Activated naive CD8-positive, alpha-beta T cell treated with anti-CD3 and anti-CD28 coated beads, Interleukin-2, amount 50 U/mL, for 24 hours (primary cell): ENCODE data around the gene FSCN2.

ENCODE experiments used
- ATAC-seq: fragments of 150-1000 bp; cut with Tn5 transposase; one replicate; pipeline ENCODE4 v1.10.0; 2021
- DNase-seq: peaks from one replicate; pipeline ENCODE4 v3.0.0; 2021
- H3K27ac Mint-ChIP-seq: one replicate; pipeline ENCODE4 v1.8.0; 2021; ENCODE audit warnings: mild to moderate bottlenecking, mixed read lengths
- H3K27me3 Mint-ChIP-seq: one replicate; pipeline ENCODE4 v1.8.0; 2021; ENCODE audit warnings: mixed read lengths
- H3K36me3 Mint-ChIP-seq: one replicate; pipeline ENCODE4 v1.8.0; 2021; ENCODE audit warnings: low read depth, mixed read lengths
- H3K4me1 Mint-ChIP-seq: one replicate; pipeline ENCODE4 v1.8.0; 2021; ENCODE audit warnings: mixed read lengths
- H3K4me3 Mint-ChIP-seq: one replicate; pipeline ENCODE4 v1.8.0; 2021; ENCODE audit warnings: mild to moderate bottlenecking, moderate library complexity, mixed read lengths
- H3K9me3 Mint-ChIP-seq: one replicate; pipeline ENCODE4 v1.8.0; 2021; ENCODE audit warnings: mixed read lengths

FSCN2 gene

GRCh38 chr17:81514739-81515529 is 13.2 kb upstream of the FSCN2 start:
- peaks cover 1% of the 10 kb centered on the region for H3K27me3 Mint-ChIP-seq
- H3K9me3 Mint-ChIP-seq = no peaks in the 10 kb centered on the region
- ATAC-seq (peak; percentile 42), DNase-seq (peak; percentile 80)
- H3K4me1 Mint-ChIP-seq = peaks cover 37% of the 10 kb centered on the region
- H3K27ac Mint-ChIP-seq = peak overlapping the region; percentile 81
- H3K4me3 Mint-ChIP-seq = peak overlapping the region; percentile 89
- H3K36me3 Mint-ChIP-seq = peaks cover 24% of the 10 kb centered on the region

DNA sequence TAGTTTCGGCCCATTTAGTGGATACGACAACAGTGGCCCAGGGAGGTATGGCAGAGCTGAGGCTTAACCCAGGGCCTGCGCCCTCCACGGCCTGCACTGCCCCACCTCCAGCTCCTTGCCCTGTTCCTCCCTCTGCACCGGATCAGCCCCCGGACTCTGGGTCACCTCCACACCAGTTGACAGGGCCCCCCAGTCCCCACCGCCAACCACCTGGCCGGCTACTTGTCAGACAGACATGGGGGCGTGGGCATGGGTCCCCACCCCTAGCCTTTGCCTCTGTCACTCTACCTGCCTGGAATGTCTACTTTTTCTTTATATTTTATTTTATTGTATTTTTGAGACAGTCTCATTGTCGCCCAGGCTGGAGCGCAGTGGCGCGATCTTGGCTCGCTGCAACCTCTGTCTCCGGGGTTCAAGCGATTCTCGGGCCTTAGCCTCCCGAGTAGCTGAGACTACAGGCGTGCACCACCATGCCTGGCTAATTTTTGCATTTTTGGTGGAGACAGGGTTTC is 12.6 kb upstream of the FSCN2 start:
- peak overlapping the region; percentile 81 for H3K27ac Mint-ChIP-seq
- peaks cover 2% of the 10 kb centered on the region for H3K27me3 Mint-ChIP-seq
- no peak for ATAC-seq
- peaks cover 17% of the 10 kb centered on the region for H3K36me3 Mint-ChIP-seq
- peak overlapping the region; percentile 89 for H3K4me3 Mint-ChIP-seq
- no peak for DNase-seq
- peaks cover 35% of the 10 kb centered on the region for H3K4me1 Mint-ChIP-seq
- no peaks in the 10 kb centered on the region for H3K9me3 Mint-ChIP-seq

GRCh38 chr17:81516439-81516838 is 11.7 kb upstream of the FSCN2 start:
- peak overlapping the region; percentile 89 for H3K4me3 Mint-ChIP-seq
- H3K9me3 Mint-ChIP-seq = no peaks in the 10 kb centered on the region
- peak overlapping the region; percentile 18 for H3K27ac Mint-ChIP-seq
- no peak for DNase-seq
- peaks cover 9% of the 10 kb centered on the region for H3K36me3 Mint-ChIP-seq
- peaks cover 33% of the 10 kb centered on the region for H3K4me1 Mint-ChIP-seq
- no peak for ATAC-seq
- H3K27me3 Mint-ChIP-seq = peaks cover 4% of the 10 kb centered on the region

DNA sequence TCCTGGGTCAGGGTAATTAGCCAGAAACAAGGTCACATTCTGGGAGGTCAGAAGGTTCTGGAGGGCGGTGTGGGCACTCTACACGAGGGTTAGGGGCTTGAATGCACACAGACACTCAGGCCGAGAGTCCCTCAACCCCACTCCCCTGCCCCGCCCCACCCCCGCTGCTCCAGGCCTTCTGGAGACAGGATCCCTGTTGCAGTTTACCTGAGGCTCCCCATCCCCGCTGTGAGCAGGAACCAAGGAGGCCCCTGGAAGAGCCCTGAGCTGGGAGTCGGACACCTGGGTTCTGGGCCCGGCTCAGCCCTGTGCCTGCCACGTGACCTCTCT is 11.2 kb upstream of the FSCN2 start:
- DNase-seq (no peak), ATAC-seq (no peak)
- H3K4me1 Mint-ChIP-seq = peaks cover 32% of the 10 kb centered on the region
- H3K9me3 Mint-ChIP-seq = no peaks in the 10 kb centered on the region
- peak overlapping the region; percentile 89 for H3K4me3 Mint-ChIP-seq
- H3K27ac Mint-ChIP-seq = no peak overlapping the region
- peaks cover 4% of the 10 kb centered on the region for H3K27me3 Mint-ChIP-seq
- peaks cover 4% of the 10 kb centered on the region for H3K36me3 Mint-ChIP-seq

DNA sequence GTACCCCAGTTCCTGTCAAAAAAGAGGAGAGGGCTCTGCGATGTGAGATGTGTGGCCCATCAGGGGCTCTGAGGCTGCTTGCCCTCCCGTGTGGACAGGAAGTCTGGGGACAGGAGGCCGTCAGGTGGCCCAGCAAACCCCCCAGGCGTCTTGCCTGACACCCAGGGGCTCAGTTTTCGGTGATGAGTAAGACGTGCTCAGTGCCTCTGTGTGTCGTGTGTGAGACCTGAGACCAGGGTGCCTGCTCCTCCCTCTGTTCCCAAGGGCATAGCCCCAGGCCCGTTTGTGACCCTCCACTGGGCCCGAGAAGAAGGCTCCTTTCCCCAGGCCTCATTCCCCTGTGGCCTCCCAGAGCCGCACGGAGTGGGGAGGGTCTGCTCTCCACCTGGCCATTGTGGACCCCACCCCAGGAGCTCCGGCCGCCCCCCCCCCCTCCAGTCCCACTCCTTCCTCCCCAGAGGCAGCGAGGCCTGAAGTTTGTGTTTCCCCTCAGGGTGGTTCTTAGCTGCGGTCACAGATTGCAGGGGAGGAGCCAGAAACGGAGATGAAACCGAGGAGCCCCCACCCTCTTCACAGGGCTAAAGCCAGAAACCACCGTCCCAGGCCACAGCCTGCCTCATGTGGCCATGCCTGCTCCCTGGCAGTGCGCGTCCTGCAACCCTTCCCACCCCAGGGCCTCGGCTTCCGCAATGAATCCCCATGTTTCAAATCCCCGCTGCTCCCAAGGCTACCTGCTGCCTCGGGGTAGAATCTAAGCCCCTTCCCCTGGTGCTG is 10.7 kb upstream of the FSCN2 start:
- ATAC-seq (no peak), DNase-seq (no peak)
- Mint-ChIP-seq H3K27me3 (peaks cover 4% of the 10 kb centered on the region), H3K4me1 (peaks cover 32% of the 10 kb centered on the region), H3K4me3 (peak overlapping the region; percentile 47), H3K36me3 (no peaks in the 10 kb centered on the region), H3K9me3 (no peaks in the 10 kb centered on the region), H3K27ac (no peak overlapping the region)

- Mint-ChIP-seq H3K4me1 (peaks cover 32% of the 10 kb centered on the region), H3K27ac (no peak overlapping the region), H3K9me3 (no peaks in the 10 kb centered on the region), H3K27me3 (peaks cover 4% of the 10 kb centered on the region), H3K36me3 (no peaks in the 10 kb centered on the region), H3K4me3 (peak overlapping the region; percentile 47)
- no peak for ATAC-seq
- DNase-seq = no peak
Observed at GRCh38 chr17:81518113-81518784, 9.9 kb upstream of the FSCN2 start.

DNA sequence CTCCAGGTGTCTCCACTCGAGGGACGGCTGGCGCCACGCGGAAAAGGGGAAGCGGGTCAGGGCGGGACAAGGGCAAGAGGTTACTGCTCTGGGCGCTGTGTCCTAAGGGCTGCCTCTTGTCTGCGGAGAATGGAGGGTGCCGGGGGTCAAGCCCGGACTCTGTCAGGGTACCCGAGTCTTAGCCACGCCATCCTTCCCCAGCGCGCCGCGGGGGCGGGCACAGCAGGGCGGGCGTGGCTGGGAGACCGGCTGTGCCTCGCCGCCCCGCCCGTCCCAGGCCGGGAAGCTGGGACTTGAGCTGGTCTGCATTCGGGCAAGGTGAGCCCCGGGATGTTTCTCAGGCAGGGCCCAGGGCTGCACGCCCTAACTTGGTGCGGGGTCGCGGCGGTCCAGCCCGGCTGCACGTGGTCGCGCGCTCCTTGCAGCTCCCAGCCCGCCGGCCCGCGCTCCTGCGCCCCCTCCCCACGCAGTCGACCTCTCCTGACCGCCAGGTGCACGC is 9.3 kb upstream of the FSCN2 start:
- Mint-ChIP-seq H3K27me3 (peaks cover 4% of the 10 kb centered on the region), H3K4me1 (peaks cover 32% of the 10 kb centered on the region), H3K9me3 (no peaks in the 10 kb centered on the region), H3K4me3 (peak overlapping the region; percentile 14), H3K27ac (no peak overlapping the region), H3K36me3 (no peaks in the 10 kb centered on the region)
- DNase-seq = no peak
- ATAC-seq = peak; percentile 6

DNA sequence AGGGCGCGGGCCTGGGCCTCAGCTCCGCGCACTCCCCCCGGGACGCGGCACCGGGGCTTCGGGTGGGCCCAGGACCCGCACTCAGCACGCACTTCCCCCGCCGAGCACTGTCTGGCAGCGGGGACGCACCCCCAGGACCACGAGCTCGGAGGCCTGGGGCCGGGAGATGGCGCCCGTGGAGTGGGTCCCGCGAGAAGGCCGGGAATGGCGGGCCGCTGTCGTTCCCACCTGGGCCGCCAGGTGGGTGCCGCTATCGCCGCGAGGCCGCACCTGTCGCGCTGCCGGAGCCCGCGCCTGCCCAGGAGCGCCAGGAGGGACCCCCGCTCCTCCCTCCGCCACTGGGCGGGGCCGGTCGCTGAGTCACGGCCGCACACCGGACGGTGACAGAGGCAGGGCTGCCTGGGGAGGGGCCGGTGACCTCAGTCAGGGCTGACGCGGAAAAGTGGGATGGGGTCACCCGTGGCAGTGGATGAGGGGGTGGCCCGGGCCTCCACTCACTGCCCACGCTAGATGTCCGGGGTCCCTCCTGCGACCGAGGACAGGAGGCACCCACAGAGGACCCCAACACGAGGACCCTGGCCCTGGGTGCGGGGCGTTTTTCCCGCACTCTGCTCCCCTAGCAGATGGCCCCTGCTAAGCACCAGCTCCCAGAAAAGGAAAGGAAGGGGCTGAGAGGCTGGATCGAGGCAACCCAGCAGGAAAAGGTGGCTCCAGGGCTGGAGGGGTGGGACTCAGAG is 8.7 kb upstream of the FSCN2 start:
- Mint-ChIP-seq H3K36me3 (no peaks in the 10 kb centered on the region), H3K4me1 (peaks cover 32% of the 10 kb centered on the region), H3K27me3 (peaks cover 4% of the 10 kb centered on the region), H3K9me3 (no peaks in the 10 kb centered on the region), H3K4me3 (no peak overlapping the region), H3K27ac (no peak overlapping the region)
- DNase-seq = peak; percentile 74
- peak; percentile 37 for ATAC-seq

DNA sequence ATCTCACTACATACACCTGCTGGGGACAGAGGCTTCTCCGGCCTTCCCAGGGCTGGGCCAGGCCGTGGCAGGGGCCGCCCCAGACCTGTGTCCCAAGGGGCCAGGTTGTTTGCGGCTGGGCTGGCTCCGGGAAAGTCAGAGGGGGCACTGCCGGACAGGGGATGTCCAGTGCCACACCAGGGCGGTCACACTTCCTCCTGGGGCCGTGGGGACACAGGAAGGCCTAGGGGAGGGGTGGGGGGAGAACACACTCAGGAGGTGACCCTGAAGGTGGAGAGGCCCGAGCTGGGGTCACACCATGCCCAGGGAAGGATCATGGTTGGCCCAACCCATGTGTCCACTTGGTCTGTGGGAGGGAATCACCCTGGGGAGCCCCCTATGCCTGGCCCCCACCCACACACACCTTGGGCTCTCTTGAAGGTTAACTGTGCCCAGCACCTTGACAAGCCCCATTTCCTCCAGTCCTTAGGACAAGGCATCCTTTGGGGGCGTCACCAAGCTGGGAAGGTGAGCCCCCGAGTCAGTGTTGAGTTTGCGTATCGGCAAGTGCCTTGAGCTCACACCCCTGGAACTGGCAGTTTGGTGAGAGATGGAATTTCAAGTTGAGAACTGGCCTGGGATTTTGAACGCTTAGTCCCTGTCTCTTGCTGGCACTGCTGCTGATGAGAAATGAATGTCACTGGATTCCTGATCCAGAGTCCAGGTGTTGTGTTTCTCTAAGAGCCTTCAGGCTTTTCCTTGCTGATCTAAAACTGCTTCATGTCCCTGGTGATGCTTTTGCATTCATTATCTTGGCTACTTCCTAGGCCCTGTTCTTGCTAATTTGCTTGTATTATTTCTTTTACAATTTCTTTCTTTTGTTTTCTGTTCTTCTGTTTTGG is 7.9 kb upstream of the FSCN2 start:
- H3K4me1 Mint-ChIP-seq = peaks cover 31% of the 10 kb centered on the region
- H3K36me3 Mint-ChIP-seq = no peaks in the 10 kb centered on the region
- no peak for DNase-seq
- no peak overlapping the region for H3K27ac Mint-ChIP-seq
- no peak for ATAC-seq
- no peak overlapping the region for H3K4me3 Mint-ChIP-seq
- peaks cover 6% of the 10 kb centered on the region for H3K27me3 Mint-ChIP-seq
- no peaks in the 10 kb centered on the region for H3K9me3 Mint-ChIP-seq

- Mint-ChIP-seq H3K27ac (no peak overlapping the region), H3K27me3 (peaks cover 10% of the 10 kb centered on the region)
Observed at GRCh38 chr17:81522491-81523401, 5.4 kb upstream of the FSCN2 start.

GRCh38 chr17:81523402-81524038 is 4.7 kb upstream of the FSCN2 start:
- Mint-ChIP-seq H3K4me3 (no peak overlapping the region), H3K4me1 (peaks cover 7% of the 10 kb centered on the region), H3K27ac (no peak overlapping the region), H3K27me3 (peaks cover 8% of the 10 kb centered on the region), H3K36me3 (no peaks in the 10 kb centered on the region), H3K9me3 (no peaks in the 10 kb centered on the region)
- DNase-seq (no peak), ATAC-seq (no peak)

More at GRCh38 chr17:81522491-81523401, 5.4 kb upstream of the FSCN2 start:
- Mint-ChIP-seq H3K4me3 (no peak overlapping the region), H3K36me3 (no peaks in the 10 kb centered on the region), H3K9me3 (no peaks in the 10 kb centered on the region), H3K4me1 (peaks cover 15% of the 10 kb centered on the region)
- ATAC-seq (no peak), DNase-seq (no peak)
